CD4-positive, alpha-beta T cell (primary cell): Measurements from ENCODE around the gene ZNF280A. TPM values are rescaled to one million over a fixed set of nuclear protein-coding genes. Genes with fewer than 3 reads are reported as not detected.
"Not testable (repeated sequence)": the region's sequence is repeated elsewhere in the genome, so short reads cannot be mapped to it uniquely, and the experiment has no call there.

ENCODE experiments used
- ATAC-seq: fragments of 200-7000 bp; cut with Tn5 transposase; one replicate; pipeline ENCODE4 v1.10.0; 2022; ENCODE audit warnings: mild to moderate bottlenecking; ENCODE audit not compliant: poor library complexity
- CTCF ChIA-PET: fragments of 350-600 bp; sonication (Branson Sonifier 250); formaldehyde crosslinking; loops from one replicate; lab custom pipeline; 2021; ENCODE audit warnings: antibody characterized with exemption, inconsistent platforms; lab: Charles Lee
- POLR2A ChIA-PET: fragments of 350-600 bp; sonication (Branson Sonifier 250); formaldehyde crosslinking; loops from one replicate; lab custom pipeline; 2021; ENCODE audit warnings: antibody characterized with exemption, inconsistent platforms; lab: Charles Lee
- DNase-seq, 14 experiments: peaks; one replicate each; pipeline ENCODE4 v3.0.0-alpha.2; 2013 to 2020; ENCODE audit warnings: mixed read lengths in 2 of 14
- H3K27ac ChIP-seq, 2 donors: one replicate each; pipeline versions ENCODE4 v1.5.1 to v1.7.0; 2013; ENCODE audit warnings: low read length in 2 of 2, low read depth in 1 of 2, mild to moderate bottlenecking in 1 of 2
- H3K27me3 ChIP-seq, 2 experiments: 1 replicate in 1 of 2; 2 replicates in 1 of 2; pipeline versions ENCODE4 v1.6.1 to v1.7.0; 2013; ENCODE audit warnings: low read length in 2 of 2, control low read depth in 1 of 2, mild to moderate bottlenecking in 1 of 2, moderate library complexity in 1 of 2; ENCODE audit not compliant: insufficient read depth in 2 of 2, control insufficient read depth in 1 of 2
- H3K36me3 ChIP-seq: one replicate; pipeline ENCODE4 v1.6.1; 2013; ENCODE audit warnings: low read length, control low read depth; ENCODE audit not compliant: insufficient read depth
- H3K4me1 ChIP-seq: one replicate; pipeline ENCODE4 v1.6.1; 2013; ENCODE audit warnings: low read length, control low read depth; ENCODE audit not compliant: insufficient read depth
- H3K4me3 ChIP-seq: one replicate; pipeline ENCODE4 v1.5.1; 2013; ENCODE audit warnings: mild to moderate bottlenecking, low read length, moderate library complexity
- H3K9me3 ChIP-seq, 2 experiments: 1 replicate in 1 of 2; 2 replicates in 1 of 2; pipeline versions ENCODE4 v1.6.1 to v1.7.0; 2013; ENCODE audit warnings: low read length in 2 of 2, mild to moderate bottlenecking in 2 of 2, control low read depth in 1 of 2, moderate library complexity in 1 of 2; ENCODE audit not compliant: control insufficient read depth in 1 of 2, insufficient read depth in 1 of 2
- H3K27ac Mint-ChIP-seq: one replicate; pipeline ENCODE4 v1.8.0; 2020; ENCODE audit warnings: mixed read lengths
- H3K27me3 Mint-ChIP-seq: one replicate; pipeline ENCODE4 v1.8.0; 2021; ENCODE audit warnings: mixed read lengths
- H3K36me3 Mint-ChIP-seq: one replicate; pipeline ENCODE4 v1.8.0; 2021; ENCODE audit warnings: low read depth, mixed read lengths
- H3K4me1 Mint-ChIP-seq: one replicate; pipeline ENCODE4 v1.8.0; 2021; ENCODE audit warnings: low read depth, mixed read lengths
- H3K4me3 Mint-ChIP-seq: one replicate; pipeline ENCODE4 v1.8.0; 2020; ENCODE audit warnings: mild to moderate bottlenecking, mixed read lengths
- H3K9me3 Mint-ChIP-seq: one replicate; pipeline ENCODE4 v1.8.0; 2020; ENCODE audit warnings: mixed read lengths
- intact Hi-C, 2 experiments: fragments of 100-400 bp; cut with DNase I in 1 of 2; cut with micrococcal nuclease in 1 of 2; formaldehyde crosslinking; loops; one replicate each; pipeline versions ENCODE4 v1.15.1 to v1.9.0; 2023 to 2025; cut with DNase I, micrococcal nuclease
- total RNA-seq, 174 experiments: library from RNA in 2 of 174; stranded (reverse) in 2 of 174; gene quantifications; one replicate each; pipeline ENCODE4 v1.2.3 and lab custom pipeline; 2021 to 2026
- TF ChIP-seq, protein P1 (sequence below): fragments of 200-600 bp; IDR thresholded peaks from one replicate; pipeline ENCODE4 v1.8.0; 2022; ENCODE audit warnings: antibody characterized with exemption, mild to moderate bottlenecking

Gene ZNF280A
- total RNA-seq, 2 experiments from 2014 or later = not detected

DNA sequence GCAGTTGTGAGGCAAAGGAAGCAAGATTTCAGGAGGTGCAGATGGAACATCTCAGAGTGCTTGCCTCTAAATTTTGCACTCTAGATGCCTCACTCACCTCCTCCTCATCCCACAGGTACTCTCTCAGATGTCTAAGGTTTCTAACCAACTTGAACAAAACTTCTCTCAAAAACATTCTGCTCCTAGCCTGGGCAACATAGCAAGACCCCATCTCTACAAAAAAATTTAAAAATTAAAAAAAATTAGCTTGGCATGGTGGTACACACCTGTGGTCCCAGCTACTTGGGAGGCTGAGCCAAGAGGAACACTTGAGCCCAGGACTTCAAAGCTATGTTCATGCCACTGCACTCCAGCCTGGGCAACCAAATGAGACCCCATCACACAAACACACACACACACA lies 4.2 kb downstream of the ZNF280A start:
- H3K9me3 Mint-ChIP-seq = peaks cover 2% of the 10 kb centered on the region
- no peak overlapping the region for H3K27ac Mint-ChIP-seq
- Histone ChIP-seq H3K27me3 (peaks cover 0 to 5% of the 10 kb centered on the region in 2 experiments), H3K36me3 (no peaks in the 10 kb centered on the region), H3K4me3 (no peak overlapping the region), H3K9me3 (no peaks in the 10 kb centered on the region), H3K27ac (no peak overlapping the region), H3K4me1 (no peaks in the 10 kb centered on the region)
- TF ChIP-seq, protein P1, sequence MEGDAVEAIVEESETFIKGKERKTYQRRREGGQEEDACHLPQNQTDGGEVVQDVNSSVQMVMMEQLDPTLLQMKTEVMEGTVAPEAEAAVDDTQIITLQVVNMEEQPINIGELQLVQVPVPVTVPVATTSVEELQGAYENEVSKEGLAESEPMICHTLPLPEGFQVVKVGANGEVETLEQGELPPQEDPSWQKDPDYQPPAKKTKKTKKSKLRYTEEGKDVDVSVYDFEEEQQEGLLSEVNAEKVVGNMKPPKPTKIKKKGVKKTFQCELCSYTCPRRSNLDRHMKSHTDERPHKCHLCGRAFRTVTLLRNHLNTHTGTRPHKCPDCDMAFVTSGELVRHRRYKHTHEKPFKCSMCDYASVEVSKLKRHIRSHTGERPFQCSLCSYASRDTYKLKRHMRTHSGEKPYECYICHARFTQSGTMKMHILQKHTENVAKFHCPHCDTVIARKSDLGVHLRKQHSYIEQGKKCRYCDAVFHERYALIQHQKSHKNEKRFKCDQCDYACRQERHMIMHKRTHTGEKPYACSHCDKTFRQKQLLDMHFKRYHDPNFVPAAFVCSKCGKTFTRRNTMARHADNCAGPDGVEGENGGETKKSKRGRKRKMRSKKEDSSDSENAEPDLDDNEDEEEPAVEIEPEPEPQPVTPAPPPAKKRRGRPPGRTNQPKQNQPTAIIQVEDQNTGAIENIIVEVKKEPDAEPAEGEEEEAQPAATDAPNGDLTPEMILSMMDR = no peak
- DNase-seq (no peak), ATAC-seq (no peak)
- ChIA-PET CTCF (interaction anchor here (1.0 kb wide), 1 partner anchor 11 kb away, joined by 3 read pairs; no protein-coding TSS in a partner anchor), POLR2A (interaction anchor here (0.7 kb wide), 1 partner anchor 11 kb away, joined by 3 read pairs; no protein-coding TSS in a partner anchor)
- H3K27me3 Mint-ChIP-seq = peaks cover 60% of the 10 kb centered on the region
- no peak overlapping the region for H3K4me3 Mint-ChIP-seq
- H3K36me3 Mint-ChIP-seq = no peaks in the 10 kb centered on the region
- H3K4me1 Mint-ChIP-seq = no peaks in the 10 kb centered on the region
- intact Hi-C loops = no loop called here

DNA sequence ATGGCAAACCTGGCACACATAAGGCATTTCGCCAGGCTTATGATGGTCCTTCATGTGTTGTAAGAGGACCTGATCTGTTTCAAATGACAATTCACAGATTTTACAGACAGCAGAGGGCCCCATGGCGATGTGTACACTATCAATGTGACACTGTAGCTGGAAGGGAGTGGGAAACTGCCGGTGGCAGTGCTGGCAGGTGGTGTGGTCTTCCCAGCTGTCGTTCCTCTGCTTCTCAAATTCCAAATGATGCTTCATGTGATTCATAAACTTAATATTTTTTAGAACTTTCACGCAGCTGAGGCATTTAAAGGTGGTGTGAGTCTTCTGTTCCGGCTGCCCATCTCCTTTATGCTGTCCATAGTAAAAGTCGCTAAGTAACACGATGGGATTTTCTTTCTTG lies 5.6 kb downstream of the ZNF280A start:
- H3K4me1 ChIP-seq, H3K9me3 Mint-ChIP-seq, CTCF ChIA-PET, H3K4me3 ChIP-seq, H3K27ac Mint-ChIP-seq, ATAC-seq, H3K4me3 Mint-ChIP-seq, H3K27ac ChIP-seq, POLR2A ChIA-PET, intact Hi-C loops, H3K36me3 Mint-ChIP-seq, H3K36me3 ChIP-seq, H3K27me3 ChIP-seq, DNase-seq, H3K4me1 Mint-ChIP-seq, H3K9me3 ChIP-seq: not testable (repeated sequence)
- peaks cover 56% of the 10 kb centered on the region for H3K27me3 Mint-ChIP-seq

DNA sequence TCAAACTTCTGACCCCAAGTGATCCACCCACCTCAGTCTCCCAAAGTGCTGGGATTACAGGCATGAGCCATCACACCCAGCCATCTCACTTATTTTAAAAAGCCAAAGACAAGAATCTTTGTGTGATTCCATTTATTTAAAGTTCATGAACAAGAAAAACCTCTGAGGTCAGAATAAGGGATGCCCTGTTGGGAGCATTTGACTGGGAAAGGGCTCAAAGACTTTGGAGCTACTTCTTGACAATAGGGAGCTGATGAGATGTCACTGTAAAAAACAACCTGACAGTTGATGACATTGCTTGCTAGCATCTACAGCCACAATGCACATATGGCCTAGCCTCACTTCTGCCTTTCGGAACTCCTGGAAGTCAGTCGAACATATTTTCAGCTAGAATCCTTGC lies 6.5 kb downstream of the ZNF280A start:
- no peaks in the 10 kb centered on the region for H3K36me3 ChIP-seq
- Mint-ChIP-seq H3K4me3 (no peak overlapping the region), H3K9me3 (peaks cover 5% of the 10 kb centered on the region), H3K27ac (no peak overlapping the region), H3K27me3 (peaks cover 55% of the 10 kb centered on the region), H3K36me3 (no peaks in the 10 kb centered on the region), H3K4me1 (peaks cover 4% of the 10 kb centered on the region)
- H3K27me3 ChIP-seq = peaks cover 0 to 5% of the 10 kb centered on the region in 2 experiments
- CTCF ChIA-PET = no interaction called here
- POLR2A ChIA-PET = no interaction called here
- peaks cover 0 to 4% of the 10 kb centered on the region in 2 experiments for H3K9me3 ChIP-seq
- DNase-seq (no peak), ATAC-seq (no peak)
- intact Hi-C loops = no loop called here
- peaks cover 4% of the 10 kb centered on the region for H3K4me1 ChIP-seq
- no peak overlapping the region for H3K4me3 ChIP-seq
- no peak overlapping the region for H3K27ac ChIP-seq
- TF ChIP-seq, protein P1 = no peak

DNA sequence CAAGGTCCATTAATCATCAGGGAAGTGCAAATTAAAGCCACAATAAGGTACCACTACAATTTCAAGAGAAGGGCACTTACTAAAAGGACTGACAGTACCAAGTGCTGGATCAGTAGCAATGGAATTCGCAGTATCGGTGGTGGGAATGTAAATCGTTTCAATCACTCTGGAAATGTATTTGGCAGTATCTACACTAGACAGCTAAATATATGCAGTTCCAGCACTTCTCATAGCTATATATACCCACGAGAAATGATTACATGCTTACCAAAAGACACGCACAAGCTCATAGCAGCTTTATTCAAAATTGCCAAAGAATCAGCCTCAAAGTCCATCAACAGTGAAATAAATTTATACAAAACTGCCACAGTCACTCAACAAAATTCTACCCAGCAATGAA lies 7.1 kb downstream of the ZNF280A start:
- H3K36me3 Mint-ChIP-seq = no peaks in the 10 kb centered on the region
- intact Hi-C loops = no loop called here
- TF ChIP-seq, protein P1 = no peak
- H3K9me3 Mint-ChIP-seq = peaks cover 5% of the 10 kb centered on the region
- peaks cover 55% of the 10 kb centered on the region for H3K27me3 Mint-ChIP-seq
- no peak overlapping the region for H3K4me3 Mint-ChIP-seq
- POLR2A ChIA-PET = no interaction called here
- Histone ChIP-seq H3K27me3 (peaks cover 0 to 5% of the 10 kb centered on the region in 2 experiments), H3K9me3 (peaks cover 0 to 4% of the 10 kb centered on the region in 2 experiments), H3K36me3 (no peaks in the 10 kb centered on the region), H3K4me1 (peaks cover 9% of the 10 kb centered on the region), H3K4me3 (no peak overlapping the region), H3K27ac (no peak overlapping the region)
- DNase-seq (no peak), ATAC-seq (no peak)
- H3K27ac Mint-ChIP-seq = no peak overlapping the region
- peaks cover 6% of the 10 kb centered on the region for H3K4me1 Mint-ChIP-seq
- CTCF ChIA-PET = no interaction called here

DNA sequence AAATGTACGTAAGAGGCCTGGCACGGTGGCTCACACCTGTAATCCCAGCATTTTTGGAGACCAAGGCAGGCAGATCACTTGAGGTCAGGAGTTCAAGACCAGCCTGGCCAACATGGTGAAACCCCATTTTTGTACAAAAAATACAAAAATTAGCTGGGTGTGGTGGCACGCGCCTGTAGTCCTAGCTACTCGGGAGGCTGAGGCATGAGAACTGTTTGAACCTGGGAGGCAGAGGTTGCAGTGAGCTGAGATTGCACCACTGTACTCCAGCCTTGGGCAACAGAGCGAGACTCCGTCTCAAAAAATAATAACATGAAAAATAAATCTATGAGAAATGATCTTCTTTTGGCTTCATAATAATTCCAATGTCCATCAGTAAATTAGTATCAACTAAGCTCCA lies 9.2 kb downstream of the ZNF280A start:
- POLR2A ChIA-PET, H3K9me3 Mint-ChIP-seq, H3K36me3 Mint-ChIP-seq, H3K36me3 ChIP-seq, H3K27me3 ChIP-seq, ATAC-seq, H3K9me3 ChIP-seq, H3K4me3 ChIP-seq, DNase-seq, intact Hi-C loops, H3K27ac ChIP-seq, CTCF ChIA-PET, H3K27ac Mint-ChIP-seq: not testable (repeated sequence)
- H3K4me1 ChIP-seq = peaks cover 12% of the 10 kb centered on the region
- H3K4me1 Mint-ChIP-seq = peaks cover 21% of the 10 kb centered on the region
- peaks cover 38% of the 10 kb centered on the region for H3K27me3 Mint-ChIP-seq
- H3K4me3 Mint-ChIP-seq = peak overlapping the region; percentile 22
